DND-41 (cell line): ENCODE results near the gene TSHZ3.

Experiments
- CTCF ChIP-seq: IDR thresholded peaks from 2 replicates; pipeline ENCODE4 v1.5.1; 2012; ENCODE audit warnings: borderline replicate concordance, low read length, moderate library complexity, mild to moderate bottlenecking; ENCODE audit not compliant: poor library complexity, severe bottlenecking; ENCODE audit errors: extremely low read depth
- EZH2 ChIP-seq: IDR thresholded peaks from 3 replicates; pipeline ENCODE4 v1.6.1; 2012; ENCODE audit warnings: borderline replicate concordance, low read depth, mild to moderate bottlenecking, moderate library complexity, low read length, inconsistent platforms; ENCODE audit not compliant: severe bottlenecking

GRCh38 chr19:31283701-31284100 is 65.5 kb downstream of the TSHZ3 start:
- TF ChIP-seq CTCF (no peak), EZH2 (no peak)
